ENCODE data around the gene PON1. TPM values are rescaled to one million over a fixed set of nuclear protein-coding genes. Genes with fewer than 3 reads are reported as not detected.

The PON1 gene

DNA sequence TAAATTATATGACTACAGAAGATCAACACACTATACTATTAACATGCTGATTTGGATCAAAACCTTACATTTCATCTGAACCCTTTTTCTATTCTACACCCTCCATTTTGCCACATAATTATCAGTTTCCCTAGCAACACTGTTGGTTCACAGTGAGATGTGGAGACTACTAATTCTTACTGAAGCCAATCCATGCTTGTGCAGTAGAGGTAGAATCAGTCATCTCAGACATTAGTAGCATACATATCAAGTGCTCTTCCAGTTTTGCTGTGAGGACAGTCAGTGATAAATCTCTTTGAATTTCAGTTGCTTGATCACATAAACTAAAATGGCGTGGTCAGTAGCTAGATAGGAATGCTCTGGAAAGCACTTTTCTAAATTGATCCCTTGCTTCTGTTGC is 70.3 kb downstream of the PON1 start:
- Histone ChIP-seq H3K9ac (ENCODE audit: low read length) (no peak overlapping the region), H3K4ac (ENCODE audit: low read depth, low read length) (no peak overlapping the region)
- WGBS (ENCODE audit: extremely low coverage, insufficient coverage, low lambda C conversion rate): no CpG with 5 or more reads among the region's 1 CpG

GRCh38 chr7:95251966-95252365 is 72.4 kb downstream of the PON1 start:
- no peak overlapping the region for H3K18ac ChIP-seq (ENCODE audit: low read length)
- H4K5ac ChIP-seq (ENCODE audit: low read length): no peak overlapping the region
- no peak overlapping the region for H3K27ac ChIP-seq (ENCODE audit: low read depth, low read length)
- no peak overlapping the region for H2BK5ac ChIP-seq (ENCODE audit: low read length)
- WGBS (ENCODE audit: extremely low coverage, insufficient coverage, low lambda C conversion rate): no CpG with 5 or more reads among the region's 1 CpG
- no peak overlapping the region for H3K56ac ChIP-seq (ENCODE audit: low read length)
- no peak overlapping the region for H2BK15ac ChIP-seq (replicated peaks; ENCODE audit: low read depth)
- no peaks in the 10 kb centered on the region for H3K27me3 ChIP-seq (ENCODE audit: insufficient read depth, low read length, poor library complexity)
- H3K79me2 ChIP-seq (ENCODE audit: control insufficient read depth, insufficient read depth, low read length): no peaks in the 10 kb centered on the region
- H3K4me1 ChIP-seq (ENCODE audit: control insufficient read depth, low read depth, low read length): no peaks in the 10 kb centered on the region
- no peak overlapping the region for H2AK5ac ChIP-seq (ENCODE audit: low read length)
- no peaks in the 10 kb centered on the region for H3K79me1 ChIP-seq (ENCODE audit: low read length)
- no peak overlapping the region for H3K9ac ChIP-seq (ENCODE audit: low read length)
- H2BK120ac ChIP-seq (ENCODE audit: low read depth, low read length): no peak overlapping the region
- H3K23ac ChIP-seq (ENCODE audit: low read length): no peak overlapping the region
- no peak overlapping the region for H3K4me2 ChIP-seq (ENCODE audit: low read length)
- H4K8ac ChIP-seq (ENCODE audit: low read depth, low read length): no peak overlapping the region
- DNase-seq: no peak
- H3K36me3 ChIP-seq (ENCODE audit: control insufficient read depth, insufficient read depth, low read length): no peaks in the 10 kb centered on the region
- no peak overlapping the region for H3K4me3 ChIP-seq (ENCODE audit: low read length)
- H3K4ac ChIP-seq (ENCODE audit: low read depth, low read length): no peak overlapping the region

More for the DNA sequence above, 70.3 kb downstream of the PON1 start:
- no peak for DNase-seq
- no peak overlapping the region for H2BK15ac ChIP-seq (replicated peaks; ENCODE audit: low read depth)
- H4K5ac ChIP-seq (ENCODE audit: low read length): no peak overlapping the region
- no peak overlapping the region for H2BK5ac ChIP-seq (ENCODE audit: low read length)
- no peaks in the 10 kb centered on the region for H3K4me1 ChIP-seq (ENCODE audit: control insufficient read depth, low read depth, low read length)
- no peak overlapping the region for H3K27ac ChIP-seq (ENCODE audit: low read depth, low read length)
- H3K27me3 ChIP-seq (ENCODE audit: insufficient read depth, low read length, poor library complexity): no peaks in the 10 kb centered on the region
- H3K36me3 ChIP-seq (ENCODE audit: control insufficient read depth, insufficient read depth, low read length): no peaks in the 10 kb centered on the region
- H3K18ac ChIP-seq (ENCODE audit: low read length): no peak overlapping the region
- no peak overlapping the region for H3K23ac ChIP-seq (ENCODE audit: low read length)
- H2BK120ac ChIP-seq (ENCODE audit: low read depth, low read length): no peak overlapping the region
- no peak overlapping the region for H3K56ac ChIP-seq (ENCODE audit: low read length)
- H3K79me1 ChIP-seq (ENCODE audit: low read length): no peaks in the 10 kb centered on the region
- H4K8ac ChIP-seq (ENCODE audit: low read depth, low read length): no peak overlapping the region
- no peak overlapping the region for H2AK5ac ChIP-seq (ENCODE audit: low read length)
- no peak overlapping the region for H3K4me3 ChIP-seq (ENCODE audit: low read length)
- H3K79me2 ChIP-seq (ENCODE audit: control insufficient read depth, insufficient read depth, low read length): no peaks in the 10 kb centered on the region
- H3K4me2 ChIP-seq (ENCODE audit: low read length): no peak overlapping the region

DNA sequence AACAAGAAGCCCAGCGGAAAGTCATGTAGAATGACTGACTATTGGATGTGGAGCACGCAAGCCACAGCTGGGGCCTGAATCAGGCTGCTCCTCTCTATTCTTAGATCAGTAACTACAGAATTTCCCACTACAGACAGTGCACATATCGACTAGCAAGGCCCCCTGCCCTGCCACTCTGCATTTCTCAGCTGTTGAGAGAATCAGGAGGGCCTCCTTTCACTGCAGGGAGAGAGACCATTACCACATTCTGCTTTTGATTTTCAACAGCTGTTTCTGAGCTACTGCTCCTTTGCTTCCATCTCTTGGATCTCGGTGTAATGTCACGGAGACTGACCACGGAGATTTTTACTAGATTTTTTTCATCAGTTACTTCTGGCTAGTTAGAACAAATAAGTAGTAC is 73.8 kb downstream of the PON1 start:
- Histone ChIP-seq H4K5ac (ENCODE audit: low read length) (no peak overlapping the region), H3K36me3 (ENCODE audit: control insufficient read depth, insufficient read depth, low read length) (no peaks in the 10 kb centered on the region), H3K4me1 (ENCODE audit: control insufficient read depth, low read depth, low read length) (no peaks in the 10 kb centered on the region), H3K9ac (ENCODE audit: low read length) (no peak overlapping the region), H4K8ac (ENCODE audit: low read depth, low read length) (no peak overlapping the region), H3K4me3 (ENCODE audit: low read length) (no peak overlapping the region), H3K18ac (ENCODE audit: low read length) (no peak overlapping the region), H3K79me1 (ENCODE audit: low read length) (no peaks in the 10 kb centered on the region), H2BK5ac (ENCODE audit: low read length) (no peak overlapping the region), H3K4ac (ENCODE audit: low read depth, low read length) (no peak overlapping the region), H3K79me2 (ENCODE audit: control insufficient read depth, insufficient read depth, low read length) (no peaks in the 10 kb centered on the region), H3K56ac (ENCODE audit: low read length) (no peak overlapping the region), H3K23ac (ENCODE audit: low read length) (no peak overlapping the region), H3K27me3 (ENCODE audit: insufficient read depth, low read length, poor library complexity) (no peaks in the 10 kb centered on the region), H3K27ac (ENCODE audit: low read depth, low read length) (no peak overlapping the region), H2AK5ac (ENCODE audit: low read length) (no peak overlapping the region), H2BK15ac (replicated peaks; ENCODE audit: low read depth) (no peak overlapping the region), H2BK120ac (ENCODE audit: low read depth, low read length) (no peak overlapping the region), H3K4me2 (ENCODE audit: low read length) (no peak overlapping the region)
- DNase-seq: no peak
- WGBS (ENCODE audit: extremely low coverage, insufficient coverage, low lambda C conversion rate): no CpG with 5 or more reads among the region's 6 CpGs

Small RNA genes lying within 50 kb of the gene (small RNA-seq; reads per million reads assigned to genes)
- gene AC004022.2 (ENCODE audit: insufficient read depth): not detected

Measured in mesendoderm (in vitro differentiated cells).